PFSK-1 (cell line): Measurements from ENCODE around the gene VEGFC.

ENCODE experiments used
- FOXP2 ChIP-seq: optimal IDR thresholded peaks from 2 replicates; pipeline ENCODE3; 2011; ENCODE audit warnings: borderline replicate concordance, control low read depth, inconsistent platforms; ENCODE audit not compliant: insufficient read depth; ENCODE audit errors: extremely low read length, extremely low read depth
- POLR2AphosphoS5 ChIP-seq: IDR thresholded peaks from 2 replicates; pipeline ENCODE4 v1.6.1; 2012; ENCODE audit warnings: low read depth, mild to moderate bottlenecking, control low read depth, low read length, moderate library complexity
- REST ChIP-seq, 2 experiments: IDR thresholded peaks; 2 replicates each; pipeline versions ENCODE4 v1.6.1 to v1.8.0; 2011 to 2012; ENCODE audit warnings: low read depth in 2 of 2, low read length in 2 of 2, control low read depth in 1 of 2, inconsistent platforms in 1 of 2, mild to moderate bottlenecking in 1 of 2, moderate library complexity in 1 of 2; ENCODE audit not compliant: insufficient read depth in 1 of 2
- SIN3A ChIP-seq: IDR thresholded peaks from 2 replicates; pipeline ENCODE4 v1.6.1; 2012; ENCODE audit warnings: mild to moderate bottlenecking, low read length, moderate library complexity, borderline replicate concordance; ENCODE audit not compliant: insufficient read depth
- TAF1 ChIP-seq: IDR thresholded peaks from 2 replicates; pipeline ENCODE4 v1.6.1; 2012; ENCODE audit warnings: low read length, control low read depth, borderline replicate concordance; ENCODE audit not compliant: insufficient read depth

VEGFC gene

GRCh38 chr4:176837169-176837895 lies 44.6 kb upstream of the VEGFC start:
- no peak for TF ChIP-seq SIN3A
- no peak for TF ChIP-seq FOXP2
- no peak for TF ChIP-seq REST (IDR thresholded peaks at IDR 0.05; ENCODE audit: insufficient read depth in 1 of 2, low read depth in 2 of 2, low read length in 2 of 2)
- TF ChIP-seq TAF1 = no peak
- TF ChIP-seq POLR2AphosphoS5 = no peak

- TF ChIP-seq REST (IDR thresholded peaks at IDR 0.05; ENCODE audit: insufficient read depth in 1 of 2, low read depth in 2 of 2, low read length in 2 of 2) = no peak
- no peak for TF ChIP-seq TAF1
- TF ChIP-seq FOXP2 = no peak
- TF ChIP-seq SIN3A = no peak
- TF ChIP-seq POLR2AphosphoS5 = no peak
Observed at GRCh38 chr4:176834531-176834930, 41.8 kb upstream of the VEGFC start.

- TF ChIP-seq TAF1 (0 out of 2 replicates have a peak, but pooled peaks have one; percentile 18), SIN3A (0 out of 2 replicates have a peak, but pooled peaks have one; percentile 49), FOXP2 (peak; percentile 71), REST (IDR thresholded peaks at IDR 0.05; ENCODE audit: insufficient read depth in 1 of 2, low read depth in 2 of 2, low read length in 2 of 2) (0 out of 4 replicates have a peak, but pooled peaks of 1 of the 2 experiments have one; percentile 19), POLR2AphosphoS5 (0 out of 2 replicates have a peak, but pooled peaks have one; percentile 41)
Observed at GRCh38 chr4:176833400-176834175, 40.9 kb upstream of the VEGFC start.

- TF ChIP-seq FOXP2 (no peak), REST (IDR thresholded peaks at IDR 0.05; ENCODE audit: insufficient read depth in 1 of 2, low read depth in 2 of 2, low read length in 2 of 2) (no peak), POLR2AphosphoS5 (no peak), SIN3A (no peak), TAF1 (no peak)
Observed at GRCh38 chr4:176830971-176831370, 38.2 kb upstream of the VEGFC start.
